Upper lobe of right lung (tissue), 1 donor: ENCODE results near the gene LHX2. TPM values are rescaled to one million over a fixed set of nuclear protein-coding genes. Genes with fewer than 3 reads are reported as not detected.

Source experiments
- ATAC-seq: fragments of 200-7000 bp; cut with Tn5 transposase; one replicate; pipeline ENCODE4 v1.9.1; 2020; ENCODE audit warnings: mild to moderate bottlenecking, moderate library complexity
- DNase-seq: peaks from one replicate; pipeline ENCODE4 v3.0.0-alpha.2; 2020
- H3K27ac ChIP-seq: fragments of 200-600 bp; one replicate; pipeline ENCODE4 v1.8.0; 2022
- H3K27me3 ChIP-seq: fragments of 200-600 bp; one replicate; pipeline ENCODE4 v1.8.0; 2022; ENCODE audit warnings: mild to moderate bottlenecking
- H3K36me3 ChIP-seq: fragments of 200-600 bp; one replicate; pipeline ENCODE4 v1.8.0; 2022
- H3K4me1 ChIP-seq: fragments of 200-600 bp; one replicate; pipeline ENCODE4 v1.8.0; 2022
- H3K4me3 ChIP-seq: fragments of 200-600 bp; one replicate; pipeline ENCODE4 v1.8.0; 2022; ENCODE audit warnings: mild to moderate bottlenecking
- H3K9me3 ChIP-seq: fragments of 200-600 bp; one replicate; pipeline ENCODE4 v1.8.0; 2022
- intact Hi-C: fragments of 100-400 bp; cut with DNase I; formaldehyde crosslinking; loops from one replicate; pipeline ENCODE4 v1.11.0; 2022
- total RNA-seq: library from RNA; stranded (reverse); fragmentation: NEBNext Ultra II Directional; extraction: Animal tissue kit (Norgen Biotek cat#: 25700); gene quantifications from one replicate; pipeline ENCODE4 v1.2.1, GENCODE V29; 2021
- TF ChIP-seq, protein P1 (sequence below): fragments of 200-600 bp; IDR thresholded peaks from one replicate; pipeline ENCODE4 v1.8.0; 2022; ENCODE audit warnings: antibody characterized with exemption
- donor health status: DM: no; HTN: yes; CAD: no; lungs with severe emphysema.

Gene LHX2
- total RNA-seq, 1 donor from 2014 or later: not detected

DNA sequence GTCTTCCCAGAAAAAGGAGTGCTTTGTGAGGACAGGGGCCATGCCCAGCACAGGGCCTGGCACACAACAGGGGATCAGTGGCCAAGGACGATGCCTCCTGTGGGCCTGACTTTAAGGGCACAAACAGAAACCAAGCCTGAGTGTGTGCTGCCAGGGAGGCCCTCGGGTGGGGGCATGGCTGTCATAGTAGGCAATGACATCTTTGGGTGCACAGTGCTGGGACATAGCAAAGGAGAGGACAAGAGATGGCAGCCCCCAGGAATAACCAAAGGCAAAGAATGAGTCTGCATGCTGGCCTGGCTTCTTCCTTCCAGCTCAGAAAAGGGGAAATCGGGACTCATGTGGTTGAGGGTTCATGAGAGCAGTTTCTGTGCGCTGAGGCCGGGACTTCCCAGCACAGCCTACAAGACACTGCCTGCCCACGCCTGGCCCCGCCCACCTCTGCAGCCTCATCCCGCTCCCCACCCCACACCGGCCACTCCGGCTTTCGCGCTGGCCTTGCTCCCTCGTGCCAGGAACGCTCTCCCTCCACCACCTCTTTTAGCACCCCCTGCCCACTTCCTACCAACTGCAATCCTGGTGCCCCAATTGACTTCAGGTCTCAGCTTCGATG lies 13.8 kb upstream of the LHX2 start:
- intact Hi-C loops: no loop called here
- ATAC-seq (peak; percentile 86), DNase-seq (peak; percentile 84)
- H3K4me3 ChIP-seq: no peak overlapping the region
- TF ChIP-seq, protein P1, sequence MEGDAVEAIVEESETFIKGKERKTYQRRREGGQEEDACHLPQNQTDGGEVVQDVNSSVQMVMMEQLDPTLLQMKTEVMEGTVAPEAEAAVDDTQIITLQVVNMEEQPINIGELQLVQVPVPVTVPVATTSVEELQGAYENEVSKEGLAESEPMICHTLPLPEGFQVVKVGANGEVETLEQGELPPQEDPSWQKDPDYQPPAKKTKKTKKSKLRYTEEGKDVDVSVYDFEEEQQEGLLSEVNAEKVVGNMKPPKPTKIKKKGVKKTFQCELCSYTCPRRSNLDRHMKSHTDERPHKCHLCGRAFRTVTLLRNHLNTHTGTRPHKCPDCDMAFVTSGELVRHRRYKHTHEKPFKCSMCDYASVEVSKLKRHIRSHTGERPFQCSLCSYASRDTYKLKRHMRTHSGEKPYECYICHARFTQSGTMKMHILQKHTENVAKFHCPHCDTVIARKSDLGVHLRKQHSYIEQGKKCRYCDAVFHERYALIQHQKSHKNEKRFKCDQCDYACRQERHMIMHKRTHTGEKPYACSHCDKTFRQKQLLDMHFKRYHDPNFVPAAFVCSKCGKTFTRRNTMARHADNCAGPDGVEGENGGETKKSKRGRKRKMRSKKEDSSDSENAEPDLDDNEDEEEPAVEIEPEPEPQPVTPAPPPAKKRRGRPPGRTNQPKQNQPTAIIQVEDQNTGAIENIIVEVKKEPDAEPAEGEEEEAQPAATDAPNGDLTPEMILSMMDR: no peak
- no peaks in the 10 kb centered on the region for H3K36me3 ChIP-seq
- no peak overlapping the region for H3K27ac ChIP-seq
- peaks cover 21% of the 10 kb centered on the region for H3K4me1 ChIP-seq
- no peaks in the 10 kb centered on the region for H3K9me3 ChIP-seq
- peaks cover 81% of the 10 kb centered on the region for H3K27me3 ChIP-seq

DNA sequence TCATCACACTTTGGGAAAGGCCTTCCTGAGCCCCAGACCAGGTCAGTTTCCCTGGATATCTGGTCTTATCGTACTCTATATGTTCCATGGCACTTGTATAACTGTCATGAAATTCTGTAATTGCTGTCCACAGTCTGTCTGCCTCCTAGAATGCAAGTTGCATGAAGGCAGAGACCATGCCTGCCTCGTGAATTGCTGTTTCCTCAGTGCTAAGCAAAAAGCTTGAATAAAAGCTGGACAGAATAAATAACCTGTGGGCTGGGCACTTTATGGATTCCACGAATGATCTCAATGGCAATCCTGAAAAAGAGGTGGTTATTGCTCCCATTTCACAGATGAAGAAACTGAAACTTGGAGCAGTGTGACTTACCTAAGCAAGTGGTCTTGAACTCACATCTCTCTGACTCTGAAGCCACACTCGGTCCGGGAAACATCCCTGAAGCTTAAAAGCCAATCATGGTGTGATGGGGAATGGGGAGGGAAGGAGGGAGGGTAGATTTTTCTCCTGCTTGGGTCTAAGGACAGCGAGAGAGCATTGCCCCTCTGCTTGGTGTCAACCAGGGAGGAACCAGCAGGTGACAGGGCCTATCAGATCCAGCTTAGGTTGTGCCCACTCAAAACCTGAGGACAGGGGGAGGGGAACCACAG lies 13.2 kb upstream of the LHX2 start:
- Histone ChIP-seq H3K9me3 (no peaks in the 10 kb centered on the region), H3K4me3 (no peak overlapping the region), H3K27me3 (peaks cover 87% of the 10 kb centered on the region), H3K36me3 (no peaks in the 10 kb centered on the region), H3K27ac (no peak overlapping the region), H3K4me1 (peaks cover 21% of the 10 kb centered on the region)
- DNase-seq (no peak), ATAC-seq (no peak)
- intact Hi-C loops: no loop called here
- TF ChIP-seq, protein P1: no peak

DNA sequence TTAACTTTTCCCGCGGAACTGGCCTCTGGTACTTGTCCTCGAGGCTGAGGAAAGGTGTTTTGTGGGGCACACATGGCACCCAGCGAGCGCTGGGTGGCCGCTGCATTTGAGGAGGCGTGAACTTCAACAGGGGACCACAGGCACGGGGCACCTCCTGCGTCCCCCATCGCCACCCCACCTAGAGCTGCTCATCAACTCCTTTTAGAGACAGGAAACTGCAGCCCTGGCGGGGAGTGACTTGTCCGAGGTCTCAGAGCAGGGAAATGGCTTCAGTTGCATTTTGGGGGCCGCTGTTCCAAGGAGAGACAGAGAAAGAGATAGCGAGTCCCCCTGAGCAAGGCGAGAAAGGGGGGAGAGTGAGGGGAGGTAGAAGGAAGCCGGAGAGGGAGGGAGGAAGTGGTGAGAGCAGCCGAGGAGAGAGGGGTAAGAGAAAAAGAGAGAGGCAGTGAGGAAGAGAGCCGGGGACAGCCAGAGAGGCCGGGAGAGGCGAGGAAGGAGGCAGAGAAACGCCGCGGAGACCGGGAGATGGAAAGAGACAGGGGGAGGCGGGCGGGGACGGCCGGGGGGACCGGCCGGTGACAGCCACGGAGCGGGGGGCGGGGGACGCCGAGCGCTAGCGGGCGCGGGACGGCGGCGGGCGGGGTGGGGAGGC lies 12.5 kb upstream of the LHX2 start:
- peaks cover 90% of the 10 kb centered on the region for H3K27me3 ChIP-seq
- DNase-seq (no peak), ATAC-seq (no peak)
- TF ChIP-seq, protein P1: no peak
- intact Hi-C loops: no loop called here
- H3K9me3 ChIP-seq: no peaks in the 10 kb centered on the region
- no peak overlapping the region for H3K27ac ChIP-seq
- peak overlapping the region; percentile 26 for H3K4me3 ChIP-seq
- no peaks in the 10 kb centered on the region for H3K36me3 ChIP-seq
- peaks cover 21% of the 10 kb centered on the region for H3K4me1 ChIP-seq

DNA sequence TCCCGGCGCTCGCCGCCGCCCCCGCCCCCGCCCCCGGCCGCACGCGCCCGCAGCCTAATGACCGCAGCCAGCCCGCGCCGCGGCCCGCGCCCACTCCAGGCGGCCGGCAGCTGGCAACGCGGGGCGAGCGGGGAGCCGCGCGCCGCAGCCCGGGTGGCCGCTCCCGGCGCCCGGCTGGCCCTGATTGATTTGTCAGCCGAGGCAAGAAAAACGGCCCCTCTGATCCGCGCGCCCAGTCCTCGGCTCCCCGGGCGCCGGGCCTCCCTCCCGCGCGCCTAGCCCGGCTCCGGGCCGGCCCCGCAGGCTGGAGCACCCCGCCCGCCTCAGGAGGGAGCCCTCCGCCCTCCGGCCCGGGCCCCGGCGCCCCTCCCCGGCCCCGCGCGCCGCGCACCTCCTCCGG lies 11.9 kb upstream of the LHX2 start:
- ATAC-seq: no peak
- no peak overlapping the region for H3K4me3 ChIP-seq

DNA sequence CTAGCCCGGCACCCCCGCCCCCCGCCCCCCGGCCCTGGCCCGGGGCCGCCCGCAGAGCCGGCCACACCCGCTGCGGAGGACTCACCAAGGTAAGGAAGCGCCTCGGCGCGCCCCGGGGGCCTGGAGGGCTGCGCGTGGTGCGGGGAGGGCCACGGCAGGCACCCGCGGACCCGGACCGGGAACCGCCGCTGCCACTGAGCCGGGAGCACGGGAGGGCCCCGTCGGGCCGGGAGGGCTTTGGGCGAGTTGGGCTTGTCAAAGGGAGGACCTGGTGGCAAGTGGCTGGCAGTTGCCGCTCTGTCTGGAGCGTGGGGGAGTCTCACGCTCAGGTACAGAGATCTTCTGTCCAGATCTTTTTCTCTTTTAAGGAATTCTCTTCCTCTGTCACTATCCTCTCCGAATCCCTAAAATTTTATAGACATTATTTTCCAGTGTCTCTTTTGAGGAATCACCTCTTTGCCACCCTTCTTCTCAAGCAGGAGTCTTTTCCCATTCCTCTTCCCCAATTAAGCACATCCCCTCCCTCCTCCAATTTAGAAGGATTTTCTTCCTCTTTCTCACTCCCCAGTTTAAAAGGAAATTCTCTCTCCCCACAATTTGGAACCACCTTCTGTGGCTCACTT lies 11.3 kb upstream of the LHX2 start:
- H3K4me1 ChIP-seq: peaks cover 21% of the 10 kb centered on the region
- no peak for DNase-seq
- peaks cover 93% of the 10 kb centered on the region for H3K27me3 ChIP-seq
- H3K27ac ChIP-seq: no peak overlapping the region
- no peaks in the 10 kb centered on the region for H3K36me3 ChIP-seq
- H3K4me3 ChIP-seq: no peak overlapping the region
- intact Hi-C loops: no loop called here
- TF ChIP-seq, protein P1: no peak
- no peaks in the 10 kb centered on the region for H3K9me3 ChIP-seq
- ATAC-seq: no peak

More for the DNA sequence above, 11.9 kb upstream of the LHX2 start:
- TF ChIP-seq, protein P1: no peak
- Histone ChIP-seq H3K4me1 (peaks cover 21% of the 10 kb centered on the region), H3K27me3 (peaks cover 90% of the 10 kb centered on the region), H3K36me3 (no peaks in the 10 kb centered on the region), H3K27ac (no peak overlapping the region), H3K9me3 (no peaks in the 10 kb centered on the region)
- intact Hi-C loops: no loop called here
- no peak for DNase-seq
